ENCODE measurements around the gene SCAF4. TPM values are rescaled to one million over a fixed set of nuclear protein-coding genes. Genes with fewer than 3 reads are reported as not detected.

SCAF4 gene
- total and polyA plus RNA-seq, 2 of the 8 experiments (the other 6 are each of a cell fraction or from before 2014, with no cell fraction given), result 28.9 to 55.1 TPM

GRCh38 chr21:31753949-31754707, 22.2 kb upstream of the SCAF4 start (continued):
- TF ChIP-seq TEAD4 (IDR thresholded peaks at IDR 0.05; ENCODE audit: low read depth, low read length), result 0 out of 2 replicates have a peak, but pooled peaks have one; percentile 7
- TF ChIP-seq EGR1 (IDR thresholded peaks at IDR 0.05; ENCODE audit: borderline replicate concordance, low read depth, low read length), result no peak
- TF ChIP-seq EZH2 (IDR thresholded peaks at IDR 0.05; ENCODE audit: low read depth, low read length, severe bottlenecking), result no peak
- TF ChIP-seq TBP (IDR thresholded peaks at IDR 0.05; ENCODE audit: low read depth, low read length), result no peak
- TF ChIP-seq FOSL1 (IDR thresholded peaks at IDR 0.05; ENCODE audit: insufficient read depth, low read depth, low read length), result no peak
